Jurkat, Clone E6-1 (cell line): ENCODE results near the gene ZFP36.
"Not testable (repeated sequence)": the region's sequence is repeated elsewhere in the genome, so short reads cannot be mapped to it uniquely, and the experiment has no call there.

Source experiments
- DNase-seq: peaks from one replicate; pipeline ENCODE4 v3.0.0-alpha.2; 2011; ENCODE audit warnings: low read depth, low spot score
- H3K4me3 ChIP-seq: 2 replicates; pipeline ENCODE4 v1.5.1; 2011; ENCODE audit warnings: mild to moderate bottlenecking, low read length, control low read depth, moderate library complexity

The ZFP36 gene

DNA sequence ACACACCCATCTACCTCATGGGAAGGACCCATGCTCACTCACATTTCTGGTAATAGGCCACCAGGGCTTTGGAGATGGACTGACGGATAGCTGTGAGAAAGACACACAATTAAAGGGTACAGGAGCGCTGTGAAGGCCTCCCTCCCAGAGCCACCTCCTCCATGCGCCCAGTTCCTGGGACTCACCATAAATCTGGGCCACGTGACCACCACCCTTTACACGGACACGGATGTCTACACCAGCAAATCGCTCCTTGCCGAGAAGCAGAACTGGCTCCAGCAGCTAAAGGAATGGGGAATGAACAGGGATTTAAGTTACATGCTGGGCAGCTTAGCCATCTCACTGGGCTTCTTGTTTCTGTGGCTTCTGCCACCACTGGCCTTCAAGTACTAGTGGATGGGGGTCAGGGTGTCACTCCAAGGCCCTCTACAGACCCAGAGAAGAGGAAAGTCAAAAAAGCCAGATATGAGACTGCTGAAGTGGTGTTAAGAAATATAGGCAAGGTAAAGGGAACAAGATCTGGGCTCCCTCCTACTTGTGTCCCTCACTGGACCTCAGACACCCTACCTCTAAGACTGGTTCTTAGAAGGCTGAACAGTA lies 26.9 kb downstream of the ZFP36 start:
- DNase-seq = no peak

DNA sequence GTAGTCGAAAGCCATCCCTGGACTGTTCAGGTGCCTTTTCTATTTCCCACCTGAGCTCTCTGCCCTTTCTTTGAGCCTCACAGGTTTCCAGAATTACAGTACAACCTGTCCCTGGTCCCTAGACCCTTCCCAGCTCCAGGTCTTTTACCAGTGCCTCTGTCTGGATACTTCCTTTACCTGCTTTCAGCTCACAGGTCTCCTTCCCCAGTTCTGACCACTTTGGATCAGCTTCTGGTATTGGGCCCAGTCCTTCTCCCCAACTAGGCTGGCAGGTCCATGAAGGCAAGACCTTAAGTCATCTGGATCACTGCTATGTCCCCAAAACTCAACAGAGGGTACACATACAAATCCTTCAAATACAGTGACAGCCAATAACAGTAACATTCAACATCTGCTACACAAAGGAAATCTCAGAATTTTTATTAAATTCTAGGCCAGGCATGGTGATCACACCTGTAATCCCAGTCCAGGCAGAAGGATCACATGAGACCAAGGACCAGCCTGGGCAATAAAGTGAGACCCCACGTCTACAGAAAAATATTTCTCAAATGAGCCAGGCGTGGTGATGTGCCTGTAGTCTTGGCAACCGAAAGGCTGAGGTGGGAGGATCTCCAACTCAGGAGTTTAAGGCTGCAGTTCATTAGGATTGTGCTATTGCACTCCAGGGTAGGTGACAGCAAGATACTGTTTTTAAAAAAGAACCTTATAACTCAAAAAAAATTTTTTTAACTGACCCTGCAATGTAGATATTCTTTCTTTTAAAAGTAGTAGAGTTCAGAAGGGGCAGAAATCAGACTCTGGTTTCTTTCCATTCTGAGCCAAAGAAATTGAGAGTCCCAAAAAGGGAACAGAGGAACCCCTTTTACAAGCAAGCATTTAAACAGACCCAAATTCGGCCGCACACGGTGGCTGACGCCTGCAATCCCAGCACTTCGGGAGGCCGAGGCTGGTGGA lies 27.8 kb downstream of the ZFP36 start:
- peak overlapping the region; percentile 96 for H3K4me3 ChIP-seq
- DNase-seq = no peak

More for the DNA sequence above, 26.9 kb downstream of the ZFP36 start:
- H3K4me3 ChIP-seq = no peak overlapping the region; the same call in 1 of the 2 replicates

DNA sequence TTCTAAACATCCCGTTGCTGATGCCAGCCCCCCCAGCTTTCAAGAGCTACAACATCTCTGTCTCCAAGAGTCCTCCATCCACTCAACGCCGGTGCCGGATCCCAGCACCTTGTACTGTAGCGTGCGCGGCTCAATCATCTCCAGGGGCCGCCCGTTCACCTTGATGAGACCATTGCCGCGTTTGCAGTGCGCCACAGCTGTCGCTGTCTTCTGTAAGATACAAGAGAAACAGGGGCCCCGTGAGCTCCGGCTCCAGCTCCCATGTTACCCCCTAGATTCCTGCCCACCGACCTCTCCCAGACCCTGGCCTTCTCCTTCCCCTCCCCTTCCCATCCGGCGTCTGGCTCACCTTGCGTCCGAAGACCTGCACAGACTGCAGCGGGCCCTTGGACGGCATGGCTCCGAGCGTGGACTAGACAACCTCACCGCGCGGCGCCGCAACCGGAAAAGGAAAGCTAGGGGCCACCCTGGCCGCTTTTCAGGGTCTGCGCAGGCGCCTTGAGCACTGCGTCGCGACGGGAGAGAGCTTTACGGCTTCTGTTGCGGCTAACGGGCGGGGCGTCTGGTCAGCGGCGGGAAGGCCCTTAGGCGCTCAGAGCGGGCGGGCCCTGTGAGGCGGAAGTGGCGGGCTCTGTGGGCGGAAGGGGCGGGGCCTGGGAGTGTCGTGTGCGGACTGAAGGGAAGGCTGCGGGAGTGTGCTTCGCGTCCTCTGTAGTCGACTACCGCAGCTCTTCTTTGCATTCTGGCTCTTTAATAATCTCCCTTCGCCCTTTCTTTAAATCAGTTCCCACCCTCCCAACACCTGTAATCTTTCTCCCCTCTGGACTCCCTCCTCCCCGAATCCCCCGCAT lies 29.1 kb downstream of the ZFP36 start, which contains the start of gene RPS16:
RPS16 (minus strand) TSS at position 451 of the 851 bp plus-strand sequence; CDS start at position 397, 54 bp downstream.
- H3K4me3 ChIP-seq = peak within 1 kb of the TSS; percentile 96
- peak; percentile 95 for DNase-seq

DNA sequence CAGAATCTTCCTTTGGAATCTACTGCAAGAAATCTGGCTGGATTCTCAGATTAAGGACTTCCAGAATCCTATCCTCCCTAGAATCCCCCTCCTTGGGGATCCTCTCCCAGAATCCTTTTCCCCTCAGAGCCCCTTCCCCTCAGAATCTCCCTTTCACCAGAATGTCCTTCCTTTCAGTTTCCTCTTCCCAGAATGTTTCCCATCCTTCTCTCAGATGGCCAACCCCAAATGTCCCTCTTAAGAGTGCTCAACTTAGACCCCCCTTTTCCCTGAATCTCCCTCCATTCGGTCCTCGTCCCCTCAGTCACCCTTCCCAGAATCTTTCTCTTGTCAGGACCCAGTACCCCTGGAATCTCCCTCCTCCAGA lies 29.7 kb downstream of the ZFP36 start:
- H3K4me3 ChIP-seq = peak overlapping the region; percentile 96
- DNase-seq = no peak

DNA sequence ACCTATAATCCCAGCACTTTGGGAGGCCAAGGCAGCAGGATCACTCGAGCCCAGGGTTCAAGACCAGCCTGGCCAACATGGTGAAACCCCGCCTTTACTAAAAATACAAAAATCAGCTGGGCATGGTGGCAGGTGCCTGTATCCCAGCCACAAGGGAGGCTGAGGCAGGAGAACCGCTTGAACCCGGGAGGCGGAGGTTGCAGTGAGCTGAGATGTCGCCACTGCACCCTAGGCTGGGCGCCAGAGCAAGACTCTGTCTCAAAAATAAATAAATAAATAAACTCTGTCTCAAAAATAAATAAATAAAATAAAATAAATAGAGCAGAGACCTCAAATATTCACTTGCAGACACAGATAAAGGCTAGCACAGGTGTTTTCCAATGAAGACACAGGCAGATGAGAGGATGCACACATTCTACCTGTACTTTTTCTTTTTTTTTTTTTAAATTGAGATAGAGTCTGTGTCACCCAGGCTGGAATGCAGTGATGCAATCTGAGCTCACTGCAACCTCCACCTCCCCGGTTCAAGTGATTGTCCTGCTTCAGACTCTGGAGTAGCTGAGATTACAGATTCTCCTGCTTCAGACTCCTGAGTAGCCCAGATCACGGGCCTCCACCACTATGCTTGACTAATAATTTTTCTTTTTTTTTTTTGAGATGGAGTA lies 31.8 kb downstream of the ZFP36 start:
- H3K4me3 ChIP-seq = no peak overlapping the region
- DNase-seq = no peak

DNA sequence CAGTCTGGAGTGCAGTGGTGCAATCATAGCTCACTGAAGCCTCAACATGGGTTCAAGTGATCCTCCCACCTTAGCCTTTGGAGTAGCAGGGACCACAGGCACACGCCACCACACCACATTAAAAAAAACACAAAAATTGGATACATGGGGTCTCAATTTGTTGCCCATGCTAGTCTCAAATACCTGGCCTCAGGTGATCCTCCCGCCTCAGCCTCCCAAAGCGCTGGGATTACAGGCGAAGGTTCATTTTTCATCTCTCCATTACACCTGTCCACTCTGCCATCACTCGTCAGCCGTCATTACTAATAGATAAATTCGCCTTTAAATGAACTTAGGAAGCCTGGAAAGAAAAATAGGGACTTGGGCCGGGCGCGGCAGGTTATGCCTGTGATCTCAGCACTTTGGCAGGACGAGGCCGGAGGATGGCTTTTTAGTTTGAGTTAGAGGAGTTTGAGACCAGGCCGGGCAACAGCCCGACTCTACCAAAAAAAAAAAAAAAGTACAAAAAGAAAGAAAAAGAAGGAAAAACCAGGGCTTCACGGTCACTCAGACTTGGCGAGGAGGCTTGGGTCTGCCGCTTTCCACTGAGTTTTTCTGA lies 38.0 kb downstream of the ZFP36 start:
- no peak for DNase-seq
- peak overlapping the region; percentile 99 for H3K4me3 ChIP-seq

DNA sequence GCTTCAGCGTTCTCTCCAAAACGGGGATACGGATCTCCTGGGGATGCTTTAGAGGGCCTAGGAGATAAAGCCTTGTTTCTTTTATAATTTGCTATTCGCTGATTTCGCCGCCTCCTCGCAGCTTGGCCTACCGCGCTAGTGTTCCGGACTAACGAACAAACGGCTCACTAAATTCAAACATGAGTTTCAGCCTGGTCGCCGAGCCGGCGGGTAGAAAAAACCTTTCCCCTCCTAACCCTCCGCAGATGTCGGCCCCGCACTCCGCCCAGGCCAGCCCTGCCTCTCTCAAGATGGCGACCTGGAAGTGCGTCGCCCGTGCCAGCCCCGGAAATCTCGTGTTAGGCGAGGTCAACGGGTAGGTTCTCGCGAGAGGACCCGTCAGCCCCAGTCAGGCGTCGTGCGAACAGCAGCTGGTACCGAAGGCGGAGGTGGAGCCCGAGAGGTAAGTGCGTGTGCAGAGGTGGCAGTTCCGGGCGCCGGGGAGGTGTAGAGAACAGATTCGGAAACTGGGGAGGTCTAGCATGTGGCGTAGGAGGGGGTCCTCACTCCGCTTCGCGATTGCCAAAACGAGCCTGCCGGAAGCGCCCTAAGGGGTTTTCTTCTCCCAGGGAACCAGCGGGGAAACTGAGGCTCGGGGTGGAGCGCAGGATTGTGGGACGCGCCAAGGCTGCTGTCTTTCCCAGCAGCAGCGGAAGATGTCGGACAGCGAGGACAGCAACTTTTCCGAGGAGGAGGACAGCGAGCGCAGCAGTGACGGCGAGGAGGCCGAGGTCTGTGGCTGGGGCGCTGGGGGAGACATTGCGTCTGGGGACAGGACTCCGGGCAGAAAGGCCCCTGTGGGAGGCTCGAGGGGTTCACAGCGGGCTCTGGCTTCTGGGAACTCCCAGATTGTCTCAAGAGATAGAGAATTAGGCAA lies 38.8 kb downstream of the ZFP36 start, which contains the start of gene SUPT5H:
SUPT5H (plus strand) TSS at position 387 of the 916 bp plus-strand sequence; CDS start at position 696, 309 bp downstream.
- H3K4me3 ChIP-seq = peak within 1 kb of the TSS; percentile 99
- DNase-seq = peak; percentile 98

DNA sequence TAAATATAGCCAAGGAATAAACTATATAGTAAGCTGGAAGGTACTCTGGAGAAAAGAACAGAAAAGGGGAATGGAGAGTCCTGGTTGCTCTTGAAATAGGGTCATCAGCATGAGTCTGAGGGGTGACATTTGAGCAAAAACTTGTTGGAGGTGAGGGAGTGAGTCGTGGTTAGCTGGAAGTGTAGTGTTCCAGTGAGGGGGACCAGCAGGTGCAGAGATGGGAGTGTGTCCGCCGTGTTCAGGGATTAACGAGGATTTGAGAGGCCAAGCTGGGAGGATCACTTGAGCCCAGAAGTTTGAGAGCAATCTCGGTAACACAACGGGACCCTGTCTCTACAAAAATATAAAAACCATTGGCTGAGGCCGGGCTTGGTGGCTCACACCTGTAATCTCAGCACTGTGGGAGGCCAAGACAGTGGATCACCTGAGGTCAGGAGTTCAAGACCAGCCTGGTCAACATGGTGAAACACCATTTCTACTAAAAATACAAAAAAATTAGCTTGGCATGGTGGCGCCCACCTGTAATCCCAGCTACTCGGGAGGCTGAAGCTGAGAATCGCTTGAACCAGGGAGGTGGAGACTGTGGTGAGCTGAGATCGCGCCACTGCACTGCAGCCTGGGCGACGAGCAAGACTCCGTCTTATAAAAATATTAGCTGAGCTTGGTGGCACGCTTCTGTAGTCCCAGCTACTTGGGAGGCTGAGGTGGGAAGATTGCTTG lies 39.9 kb downstream of the ZFP36 start:
- H3K4me3 ChIP-seq = peak overlapping the region; percentile 99
- DNase-seq = no peak

DNA sequence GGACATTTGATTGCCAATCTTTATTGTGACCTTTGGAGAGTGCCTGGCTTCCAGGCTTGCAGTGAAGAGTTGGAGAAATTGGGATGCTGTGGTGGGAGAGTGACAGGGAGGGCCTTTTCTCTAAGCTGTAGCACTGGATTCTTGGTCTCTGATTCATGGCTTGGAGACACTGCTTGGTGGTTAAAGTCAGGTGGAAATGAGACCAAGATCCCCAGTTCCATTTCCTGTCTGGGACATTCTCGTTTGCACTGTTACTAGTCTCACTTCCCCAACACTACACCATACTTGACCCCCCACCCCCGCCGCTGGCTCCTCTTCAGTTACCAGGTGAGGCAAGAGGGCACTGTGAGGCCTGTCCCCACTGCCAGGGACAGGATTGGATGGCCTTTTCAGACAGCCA lies 41.6 kb downstream of the ZFP36 start:
- no peak overlapping the region for H3K4me3 ChIP-seq
- no peak for DNase-seq

DNA sequence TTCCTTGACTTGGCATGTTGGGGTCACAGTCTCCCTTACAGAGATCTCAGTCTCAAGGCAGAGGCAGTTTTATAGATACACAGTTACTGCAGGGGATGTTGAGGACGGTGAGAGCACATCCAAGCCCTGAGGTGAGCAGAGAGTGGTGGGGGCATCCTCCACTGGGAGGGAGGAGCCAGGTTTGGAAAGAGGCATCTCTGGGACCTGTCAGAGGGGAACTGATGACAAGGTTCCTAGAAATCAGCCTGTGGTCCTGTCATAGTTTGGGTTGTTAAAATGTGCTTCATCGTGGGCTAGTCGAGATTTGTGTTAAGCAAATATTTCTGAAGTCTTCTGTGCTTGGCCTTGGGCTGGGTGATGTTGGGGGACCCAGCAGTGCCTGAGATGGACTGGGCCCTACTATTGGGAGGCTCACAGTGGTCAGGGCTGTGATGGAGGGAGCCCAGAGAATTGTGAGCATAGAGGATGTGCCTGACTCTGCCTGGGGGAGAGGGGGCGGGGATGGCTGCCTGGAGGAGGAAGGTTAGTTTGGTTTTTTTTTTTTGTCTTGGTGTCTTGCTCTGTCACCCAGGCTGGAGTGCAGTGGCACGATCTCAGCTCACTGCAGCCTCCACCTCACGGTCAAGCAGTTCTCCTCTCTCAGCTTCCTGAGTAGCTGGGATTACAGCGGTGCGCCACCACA lies 42.6 kb downstream of the ZFP36 start:
- H3K4me3 ChIP-seq = no peak overlapping the region
- no peak for DNase-seq

DNA sequence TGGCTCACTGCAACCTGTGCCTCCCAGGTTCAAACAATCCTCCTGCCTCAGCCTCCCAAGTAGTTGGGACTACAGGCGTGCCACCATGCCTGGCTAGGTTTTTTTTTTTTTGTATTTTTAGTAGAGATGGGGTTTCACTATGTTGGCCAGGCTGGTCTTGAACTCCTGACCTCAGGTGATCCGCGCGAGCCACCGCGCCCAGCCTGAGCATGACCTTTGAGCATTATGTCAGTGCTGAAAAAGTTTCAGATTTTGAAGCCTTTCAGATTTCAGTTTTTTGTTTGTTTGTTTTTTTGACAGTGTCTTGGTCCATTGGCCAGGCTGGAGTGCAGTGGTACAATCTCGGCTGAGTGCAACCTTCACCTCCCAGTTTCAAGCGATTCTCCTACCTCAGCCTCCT lies 44.6 kb downstream of the ZFP36 start:
- H3K4me3 ChIP-seq, DNase-seq: not testable (repeated sequence)
